ENCODE results near the gene ABCC3.

DNA sequence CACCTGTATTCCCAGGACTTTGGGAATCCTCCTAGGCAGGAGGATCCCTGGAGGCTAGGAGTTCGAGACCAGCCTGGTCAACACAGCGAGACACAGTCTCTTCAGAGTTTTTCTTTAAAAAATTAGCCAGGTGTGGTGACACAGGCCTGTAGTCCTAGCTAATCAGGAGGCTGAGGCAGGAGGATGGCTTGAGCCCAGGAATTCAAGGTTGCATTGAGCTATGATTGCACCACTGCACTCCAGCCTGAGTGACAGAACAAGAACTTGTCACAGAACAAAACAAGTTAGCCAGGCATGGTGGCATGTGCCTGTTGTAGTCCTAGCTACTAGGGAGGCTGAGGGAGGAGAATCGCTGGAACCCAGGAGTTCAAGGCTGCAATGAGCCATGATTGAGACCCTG is 48.3 kb downstream of the ABCC3 start:
- TF ChIP-seq, protein P1, sequence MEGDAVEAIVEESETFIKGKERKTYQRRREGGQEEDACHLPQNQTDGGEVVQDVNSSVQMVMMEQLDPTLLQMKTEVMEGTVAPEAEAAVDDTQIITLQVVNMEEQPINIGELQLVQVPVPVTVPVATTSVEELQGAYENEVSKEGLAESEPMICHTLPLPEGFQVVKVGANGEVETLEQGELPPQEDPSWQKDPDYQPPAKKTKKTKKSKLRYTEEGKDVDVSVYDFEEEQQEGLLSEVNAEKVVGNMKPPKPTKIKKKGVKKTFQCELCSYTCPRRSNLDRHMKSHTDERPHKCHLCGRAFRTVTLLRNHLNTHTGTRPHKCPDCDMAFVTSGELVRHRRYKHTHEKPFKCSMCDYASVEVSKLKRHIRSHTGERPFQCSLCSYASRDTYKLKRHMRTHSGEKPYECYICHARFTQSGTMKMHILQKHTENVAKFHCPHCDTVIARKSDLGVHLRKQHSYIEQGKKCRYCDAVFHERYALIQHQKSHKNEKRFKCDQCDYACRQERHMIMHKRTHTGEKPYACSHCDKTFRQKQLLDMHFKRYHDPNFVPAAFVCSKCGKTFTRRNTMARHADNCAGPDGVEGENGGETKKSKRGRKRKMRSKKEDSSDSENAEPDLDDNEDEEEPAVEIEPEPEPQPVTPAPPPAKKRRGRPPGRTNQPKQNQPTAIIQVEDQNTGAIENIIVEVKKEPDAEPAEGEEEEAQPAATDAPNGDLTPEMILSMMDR (IDR thresholded peaks at IDR 0.05), result no peak
- no peak for TF ChIP-seq ZFX (IDR thresholded peaks at IDR 0.05; ENCODE audit: borderline replicate concordance)

Data from 22Rv1 (cell line).